ENCODE measurements around the gene CREB3L1.
A peak's percentile ranks its signal among the peaks of the same experiment; 100 is the strongest.

The CREB3L1 gene

DNA sequence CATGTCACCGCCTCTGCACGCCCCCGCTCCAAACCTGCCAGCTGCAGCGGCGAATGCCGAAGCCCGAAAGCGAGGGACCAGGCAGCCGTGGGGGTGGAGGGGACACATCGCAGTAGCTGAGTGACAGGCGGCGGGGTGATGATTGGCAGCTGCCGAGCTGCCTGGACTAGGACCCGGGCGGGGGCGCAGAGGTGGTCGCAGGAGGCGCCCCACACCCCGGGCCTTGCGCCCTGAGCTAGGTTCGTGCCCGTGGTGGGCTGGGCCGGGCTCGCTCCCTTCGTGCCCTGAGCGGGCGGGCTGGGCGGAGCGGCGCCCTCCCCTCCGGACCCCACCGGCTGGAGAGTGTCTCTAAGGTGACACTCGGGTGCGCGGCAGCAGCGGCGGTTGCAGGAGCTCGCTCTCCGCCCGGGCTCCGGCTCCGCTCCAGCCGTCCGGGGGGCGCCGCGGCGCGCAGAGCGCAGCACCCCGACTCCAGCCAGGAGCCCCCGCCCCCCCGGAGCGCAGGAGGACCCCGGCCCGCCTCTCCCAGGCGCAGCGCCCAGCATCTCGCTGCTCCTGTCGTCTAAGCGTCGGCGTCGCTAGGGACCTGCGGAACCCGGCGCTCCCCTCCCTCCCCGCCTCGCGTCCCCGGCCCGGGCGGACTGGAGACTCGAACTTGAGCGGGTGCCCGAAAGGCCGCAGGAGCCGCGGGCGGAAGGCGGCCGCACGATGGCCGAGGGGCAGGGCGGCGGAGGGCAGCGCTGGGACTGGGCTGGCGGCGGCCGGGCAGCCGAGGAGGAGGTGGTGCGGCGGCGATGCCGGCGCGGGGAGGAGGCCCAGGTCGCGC, 55.3 kb downstream of the CREB3L1 start:
- DNase-seq (ENCODE audit: low read depth in 2 of 2): no peak
- TF ChIP-seq, protein P1, sequence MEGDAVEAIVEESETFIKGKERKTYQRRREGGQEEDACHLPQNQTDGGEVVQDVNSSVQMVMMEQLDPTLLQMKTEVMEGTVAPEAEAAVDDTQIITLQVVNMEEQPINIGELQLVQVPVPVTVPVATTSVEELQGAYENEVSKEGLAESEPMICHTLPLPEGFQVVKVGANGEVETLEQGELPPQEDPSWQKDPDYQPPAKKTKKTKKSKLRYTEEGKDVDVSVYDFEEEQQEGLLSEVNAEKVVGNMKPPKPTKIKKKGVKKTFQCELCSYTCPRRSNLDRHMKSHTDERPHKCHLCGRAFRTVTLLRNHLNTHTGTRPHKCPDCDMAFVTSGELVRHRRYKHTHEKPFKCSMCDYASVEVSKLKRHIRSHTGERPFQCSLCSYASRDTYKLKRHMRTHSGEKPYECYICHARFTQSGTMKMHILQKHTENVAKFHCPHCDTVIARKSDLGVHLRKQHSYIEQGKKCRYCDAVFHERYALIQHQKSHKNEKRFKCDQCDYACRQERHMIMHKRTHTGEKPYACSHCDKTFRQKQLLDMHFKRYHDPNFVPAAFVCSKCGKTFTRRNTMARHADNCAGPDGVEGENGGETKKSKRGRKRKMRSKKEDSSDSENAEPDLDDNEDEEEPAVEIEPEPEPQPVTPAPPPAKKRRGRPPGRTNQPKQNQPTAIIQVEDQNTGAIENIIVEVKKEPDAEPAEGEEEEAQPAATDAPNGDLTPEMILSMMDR (IDR thresholded peaks at IDR 0.05; ENCODE audit: low read depth, low read length): no peak
- peak overlapping the region; percentile 10 to 22 for H3K4me3 ChIP-seq (replicated peaks in 1 of 2; ENCODE audit: low read depth in 2 of 2, low read length in 2 of 2)

DNA sequence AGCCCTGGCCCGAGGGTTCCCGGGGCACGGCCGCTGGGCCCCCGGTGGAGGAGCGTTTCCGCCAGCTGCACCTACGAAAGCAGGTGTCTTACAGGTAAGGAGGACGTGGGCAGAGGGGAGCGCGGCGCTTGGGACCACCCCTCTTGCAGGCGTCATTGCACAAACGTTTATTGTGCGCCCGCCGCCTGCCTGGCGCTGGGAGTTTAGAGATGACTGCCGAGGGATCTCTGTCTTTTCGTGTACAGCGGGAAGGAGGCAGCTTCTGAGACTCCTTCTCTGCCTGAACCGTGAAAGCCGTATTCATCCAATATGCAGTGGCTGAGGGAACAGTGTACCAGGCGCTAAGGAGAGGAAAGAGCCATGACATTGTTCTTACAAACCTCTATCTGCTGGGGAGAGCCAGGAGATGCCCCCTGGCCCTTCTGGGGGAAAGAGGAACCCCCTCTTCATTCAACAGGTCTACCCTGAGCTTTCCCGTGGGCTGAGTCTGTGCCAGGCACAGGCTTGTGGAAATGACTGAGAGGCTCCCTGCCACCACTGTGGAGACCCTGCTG, 56.0 kb downstream of the CREB3L1 start:
- DNase-seq (ENCODE audit: low read depth in 2 of 2): no peak
- TF ChIP-seq, protein P1 (IDR thresholded peaks at IDR 0.05; ENCODE audit: low read depth, low read length): no peak
- H3K4me3 ChIP-seq (replicated peaks in 1 of 2; ENCODE audit: low read depth in 2 of 2, low read length in 2 of 2): peak overlapping the region in 1 of 2 donors; percentile 10

DNA sequence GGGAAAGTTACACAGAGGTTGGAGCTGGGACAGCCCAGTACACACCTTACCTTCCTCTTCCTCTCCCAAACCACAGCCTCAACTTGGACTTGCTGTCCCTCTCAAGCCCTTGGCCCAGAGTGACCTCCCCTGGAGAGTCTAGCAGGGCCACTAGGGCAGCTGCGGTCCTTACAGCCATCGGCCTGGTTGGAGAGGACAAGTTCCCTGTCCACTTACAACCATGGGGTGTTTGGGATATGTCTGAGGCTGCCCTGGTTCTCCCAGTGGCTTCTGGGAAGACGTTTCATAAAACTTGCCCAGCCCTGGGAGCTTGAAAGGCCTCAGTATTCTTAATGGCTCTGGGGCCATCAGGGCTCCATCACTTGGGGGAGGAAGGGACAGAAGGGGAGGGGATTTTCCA, 56.7 kb downstream of the CREB3L1 start:
- H3K4me3 ChIP-seq (replicated peaks in 1 of 2; ENCODE audit: low read depth in 2 of 2, low read length in 2 of 2): no peak overlapping the region
- TF ChIP-seq, protein P1 (IDR thresholded peaks at IDR 0.05; ENCODE audit: low read depth, low read length): no peak
- DNase-seq (ENCODE audit: low read depth in 2 of 2): no peak

DNA sequence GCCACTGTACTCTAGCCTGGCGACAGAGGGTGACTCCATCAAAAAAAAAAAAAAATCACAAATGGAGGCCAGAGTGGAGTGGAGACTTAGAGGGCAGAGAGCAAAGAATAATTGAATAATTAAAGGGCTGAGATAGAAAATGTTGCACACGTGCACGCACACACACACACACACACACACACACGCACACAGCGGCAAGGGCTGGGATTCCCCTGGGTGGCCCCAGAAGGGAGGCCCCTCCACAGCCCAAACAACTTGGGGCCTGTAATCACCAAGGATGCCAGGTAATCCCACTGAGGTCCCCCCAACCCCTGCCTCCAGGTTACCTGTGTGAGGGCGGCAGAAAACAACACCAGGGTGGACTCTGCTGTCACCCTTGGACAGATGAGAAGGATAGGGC, 57.8 kb downstream of the CREB3L1 start:
- DNase-seq (ENCODE audit: low read depth in 2 of 2): no peak
- TF ChIP-seq, protein P1 (IDR thresholded peaks at IDR 0.05; ENCODE audit: low read depth, low read length): no peak
- H3K4me3 ChIP-seq (replicated peaks in 1 of 2; ENCODE audit: low read depth in 2 of 2, low read length in 2 of 2): no peak overlapping the region

DNA sequence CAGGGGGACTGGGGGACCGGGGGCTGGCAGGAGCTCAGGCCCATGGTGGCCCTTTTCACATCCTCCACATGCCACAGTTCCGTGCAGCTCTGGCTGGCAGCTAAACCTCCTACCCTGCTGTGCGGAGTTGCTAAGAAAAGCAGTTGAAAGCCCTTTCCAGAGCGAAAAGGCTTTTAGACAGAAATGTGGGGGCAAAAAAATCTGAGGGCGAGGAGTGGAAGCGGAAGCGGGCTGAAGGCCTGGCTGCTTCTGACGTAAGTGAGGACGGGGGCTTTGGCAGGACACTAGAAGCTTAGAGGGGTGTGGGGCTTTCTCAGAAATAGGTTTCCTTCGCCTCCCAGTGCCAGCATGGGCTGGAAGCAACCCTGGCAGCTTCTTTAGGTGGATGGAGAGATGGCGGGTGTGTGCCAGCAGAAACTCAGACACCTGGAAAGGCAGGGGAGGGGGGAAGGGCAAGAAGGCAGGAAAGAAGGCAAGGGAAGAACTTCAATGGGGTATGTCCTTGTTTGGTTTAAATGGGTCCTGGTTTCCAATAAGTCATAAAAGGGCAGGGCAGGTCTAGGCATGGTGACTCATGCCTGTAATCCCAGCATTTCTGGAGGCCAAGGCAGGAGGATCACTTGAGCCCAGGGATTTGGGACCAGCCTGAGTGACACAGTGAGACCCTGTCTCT, 58.6 kb downstream of the CREB3L1 start:
- TF ChIP-seq, protein P1 (IDR thresholded peaks at IDR 0.05; ENCODE audit: low read depth, low read length): no peak
- no peak overlapping the region for H3K4me3 ChIP-seq (replicated peaks in 1 of 2; ENCODE audit: low read depth in 2 of 2, low read length in 2 of 2)
- DNase-seq (ENCODE audit: low read depth in 2 of 2): no peak

DNA sequence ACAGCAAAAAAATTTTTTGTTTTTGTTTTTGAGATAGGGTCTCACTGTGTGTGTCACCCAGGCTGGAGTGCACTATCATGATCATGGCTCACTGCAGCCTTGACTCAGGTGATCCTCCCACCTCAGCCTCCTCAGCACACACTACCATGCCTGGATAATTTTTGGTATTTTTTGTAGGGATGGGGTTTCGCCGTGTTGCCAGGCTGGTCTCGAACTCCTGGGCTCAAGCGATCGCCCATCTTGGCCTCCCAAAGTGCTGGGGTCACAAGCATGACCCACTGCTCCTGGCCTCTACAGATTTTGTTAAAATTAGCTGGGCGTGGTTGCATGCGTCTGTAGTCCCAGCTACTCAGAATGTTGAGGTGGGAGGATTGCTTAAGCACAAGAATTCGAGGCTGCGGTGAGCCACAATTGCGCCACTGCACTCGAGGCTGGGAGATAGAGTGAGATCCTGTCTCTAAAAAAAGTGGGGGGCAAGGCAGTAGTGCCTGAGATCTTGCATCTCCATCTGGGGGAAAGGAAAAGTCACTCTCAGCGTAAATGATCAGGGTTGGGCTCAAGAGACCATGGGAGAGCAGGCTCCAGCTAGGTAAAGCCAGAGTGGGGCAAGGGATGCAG, 59.2 kb downstream of the CREB3L1 start:
- peak; percentile 34 to 77 for DNase-seq (ENCODE audit: low read depth in 2 of 2)
- TF ChIP-seq, protein P1 (IDR thresholded peaks at IDR 0.05; ENCODE audit: low read depth, low read length): no peak
- H3K4me3 ChIP-seq (replicated peaks in 1 of 2; ENCODE audit: low read depth in 2 of 2, low read length in 2 of 2): no peak overlapping the region
